IPS DF 6.9 (cell line): ENCODE results near the gene PI16.
"Not testable (repeated sequence)": the region's sequence is repeated elsewhere in the genome, so short reads cannot be mapped to it uniquely, and the experiment has no call there.

Source experiments
- DNase-seq: peaks from one replicate; pipeline ENCODE4 v3.0.0-alpha.2; 2013; ENCODE audit warnings: low read depth, low spot score
- H3K27ac ChIP-seq: one replicate; pipeline ENCODE4 v1.5.1; 2013; ENCODE audit warnings: low read length, control low read depth
- H3K27me3 ChIP-seq: 2 replicates; pipeline ENCODE4 v1.6.1; 2013; ENCODE audit warnings: mild to moderate bottlenecking, low read length; ENCODE audit not compliant: control insufficient read depth, insufficient read depth
- H3K36me3 ChIP-seq: 2 replicates; pipeline ENCODE4 v1.6.1; 2013; ENCODE audit warnings: low read length; ENCODE audit not compliant: control insufficient read depth, insufficient read depth
- H3K4me1 ChIP-seq: 2 replicates; pipeline ENCODE4 v1.6.1; 2013; ENCODE audit warnings: low read length; ENCODE audit not compliant: control insufficient read depth, insufficient read depth
- H3K4me3 ChIP-seq: 2 replicates; pipeline ENCODE4 v1.5.1; 2013; ENCODE audit warnings: mild to moderate bottlenecking, low read length
- H3K9me3 ChIP-seq: 2 replicates; pipeline ENCODE4 v1.6.1; 2013; ENCODE audit warnings: low read length, inconsistent platforms; ENCODE audit not compliant: control insufficient read depth, insufficient read depth
- whole genome bisulfite sequencing: extraction: QIAGEN DNeasy Blood & Tissue Kit; methylation state at CpG from one replicate; pipeline ENCODE4 v1.1.7; 2013; ENCODE audit warnings: mixed read lengths, missing lambda C conversion rate; ENCODE audit not compliant: insufficient read length, insufficient coverage; 5-methylcytosine and 5-hydroxymethylcytosine counted together

The PI16 gene

GRCh38 chr6:36983538-36983937, 29.0 kb downstream of the PI16 start:
- H3K27ac ChIP-seq: no peak overlapping the region
- H3K27me3 ChIP-seq: no peaks in the 10 kb centered on the region
- no peaks in the 10 kb centered on the region; the same call in 1 of the 2 replicates for H3K36me3 ChIP-seq
- peaks cover 8% of the 10 kb centered on the region for H3K4me1 ChIP-seq
- DNase-seq: no peak
- WGBS: no CpG with 5 or more reads among the region's 3 CpGs
- no peak overlapping the region for H3K4me3 ChIP-seq
- no peaks in the 10 kb centered on the region for H3K9me3 ChIP-seq

DNA sequence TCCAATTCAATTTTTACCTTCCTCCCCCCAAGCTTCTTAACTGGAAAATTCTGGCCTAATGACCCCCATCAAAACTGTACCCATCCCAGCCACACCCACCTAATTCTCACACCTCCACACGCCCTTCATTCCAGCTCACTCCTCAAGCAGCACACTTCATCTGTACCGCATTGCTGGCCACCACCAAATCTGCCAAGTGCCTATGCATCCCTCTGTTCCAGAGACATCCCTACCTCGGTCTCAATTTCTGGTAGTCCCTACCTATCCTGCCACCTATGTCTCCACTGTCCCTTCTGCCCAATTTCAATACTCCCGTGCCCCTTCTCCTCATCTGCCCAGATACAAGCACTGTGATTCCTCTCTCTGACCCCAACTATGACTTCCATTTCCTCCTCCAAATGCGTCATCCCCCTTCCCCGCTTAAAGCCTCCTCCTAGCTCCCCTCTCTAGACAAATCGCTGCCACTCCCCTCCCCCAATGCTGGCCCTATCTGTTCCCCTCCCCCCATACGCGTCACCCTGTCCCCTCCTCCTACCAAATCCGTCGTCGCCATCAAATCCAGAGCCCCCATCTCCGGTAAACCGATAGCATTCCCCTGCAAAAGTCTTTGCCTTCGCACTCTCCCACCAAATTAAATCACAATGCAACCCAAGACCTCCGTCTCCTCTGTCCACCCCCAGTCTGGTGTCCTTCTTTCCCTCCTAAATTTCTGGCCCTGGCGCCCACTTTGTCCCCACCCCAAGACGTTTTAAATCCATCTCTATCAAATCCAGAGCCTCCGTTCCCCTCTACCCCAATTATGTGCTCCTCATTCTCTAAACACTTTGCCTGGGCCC, 30.3 kb downstream of the PI16 start:
- peak overlapping the region; percentile 97; the same call in 1 of the 2 replicates for H3K4me3 ChIP-seq
- 100% methylated on average over 1 of the region's 19 CpGs for WGBS
- H3K36me3 ChIP-seq: no peaks in the 10 kb centered on the region; the same call in 1 of the 2 replicates
- no peaks in the 10 kb centered on the region for H3K27me3 ChIP-seq
- no peak for DNase-seq
- H3K4me1 ChIP-seq: peaks cover 8% of the 10 kb centered on the region
- H3K27ac ChIP-seq: no peak overlapping the region
- H3K9me3 ChIP-seq: no peaks in the 10 kb centered on the region

- Histone ChIP-seq H3K4me3 (peak overlapping the region; percentile 97), H3K36me3 (no peaks in the 10 kb centered on the region; the same call in 1 of the 2 replicates), H3K4me1 (peaks cover 8% of the 10 kb centered on the region), H3K27ac (no peak overlapping the region), H3K27me3 (no peaks in the 10 kb centered on the region), H3K9me3 (no peaks in the 10 kb centered on the region)
- no peak for DNase-seq
- WGBS: no CpG with 5 or more reads among the region's 15 CpGs
These were observed 30.9 kb downstream of the PI16 start for GRCh38 chr6:36985417-36985807.

- Histone ChIP-seq H3K27me3 (no peaks in the 10 kb centered on the region), H3K4me1 (peaks cover 6% of the 10 kb centered on the region), H3K9me3 (no peaks in the 10 kb centered on the region), H3K36me3 (no peaks in the 10 kb centered on the region; the same call in 1 of the 2 replicates), H3K27ac (no peak within 1 kb of the TSS), H3K4me3 (peak within 1 kb of the TSS; percentile 97)
- WGBS: no CpG with 5 or more reads among the region's 101 CpGs
- no peak for DNase-seq
These were observed 31.5 kb downstream of the PI16 start, which contains the start of gene MTCH1 for GRCh38 chr6:36985808-36986703. Gene MTCH1 (minus strand): TSS chr6:36986196. CDS start chr6:36986173, 23 bp downstream.

DNA sequence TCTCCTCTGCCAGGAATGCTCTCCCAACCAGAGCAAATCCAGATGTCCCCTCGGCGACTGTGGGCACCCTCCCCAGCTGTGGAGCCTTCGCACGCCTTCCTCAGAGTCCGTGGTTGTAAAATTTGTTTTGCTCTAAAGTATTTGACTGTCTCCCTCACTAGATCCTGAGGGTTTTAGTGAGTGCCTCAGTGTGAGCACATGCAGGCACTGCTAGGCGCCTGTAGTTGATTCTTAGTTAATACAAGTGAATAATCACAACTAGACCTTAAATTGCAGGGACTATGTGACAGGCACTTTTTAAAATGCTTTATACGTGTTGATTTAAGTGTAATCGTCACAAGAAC, 32.1 kb downstream of the PI16 start:
- H3K27me3 ChIP-seq: no peaks in the 10 kb centered on the region
- peaks cover 6% of the 10 kb centered on the region for H3K4me1 ChIP-seq
- H3K4me3 ChIP-seq: peak overlapping the region; percentile 97
- no peak for DNase-seq
- H3K36me3 ChIP-seq: no peaks in the 10 kb centered on the region
- H3K27ac ChIP-seq: no peak overlapping the region
- no CpG with 5 or more reads among the region's 8 CpGs for WGBS
- H3K9me3 ChIP-seq: no peaks in the 10 kb centered on the region

DNA sequence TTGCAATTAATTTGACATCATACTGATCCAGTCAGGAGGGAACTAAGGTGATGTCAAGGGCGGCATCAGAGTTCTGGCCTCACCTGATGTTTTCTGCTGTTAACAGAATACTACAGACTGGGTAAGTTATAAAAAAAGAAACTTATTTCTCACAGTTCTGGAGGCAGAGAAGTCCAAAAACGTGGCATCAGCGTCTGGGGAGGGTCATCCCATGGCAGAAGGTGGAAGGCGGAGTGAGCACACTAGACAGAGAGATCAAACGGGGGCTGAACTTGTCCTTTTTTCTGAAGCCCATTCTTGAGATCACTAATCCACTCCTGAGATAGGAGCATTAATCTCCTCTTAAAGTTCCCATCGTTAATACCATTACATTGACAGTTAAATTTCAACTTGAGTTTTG, 34.7 kb downstream of the PI16 start:
- WGBS: no CpG with 5 or more reads among the region's 6 CpGs
- DNase-seq: no peak
- H3K9me3 ChIP-seq: no peaks in the 10 kb centered on the region
- no peaks in the 10 kb centered on the region for H3K27me3 ChIP-seq
- no peak overlapping the region for H3K4me3 ChIP-seq
- peaks cover 2% of the 10 kb centered on the region; the same call in 1 of the 2 replicates for H3K4me1 ChIP-seq
- no peaks in the 10 kb centered on the region for H3K36me3 ChIP-seq
- no peak overlapping the region for H3K27ac ChIP-seq

DNA sequence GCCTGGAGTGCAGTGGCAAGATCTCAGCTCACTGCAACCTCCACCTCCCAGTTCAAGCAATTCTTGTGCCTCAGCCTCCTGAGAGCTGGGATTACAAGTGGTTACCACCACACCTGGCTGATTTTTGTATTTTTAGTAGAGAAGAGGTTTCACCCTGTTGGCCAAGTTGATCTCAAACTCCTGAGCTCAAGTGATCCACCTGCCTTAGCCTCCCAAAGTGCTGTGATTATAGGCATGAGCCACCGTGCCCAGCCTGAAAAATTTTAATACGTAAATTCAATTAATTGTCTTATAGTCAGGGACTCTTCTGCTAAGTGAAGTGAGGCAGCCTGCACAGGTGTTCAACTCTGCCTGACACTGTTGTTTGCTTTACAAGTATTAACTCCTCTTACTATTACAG, 35.9 kb downstream of the PI16 start:
- H3K36me3 ChIP-seq, H3K4me1 ChIP-seq, H3K27me3 ChIP-seq, H3K9me3 ChIP-seq, H3K4me3 ChIP-seq, DNase-seq, H3K27ac ChIP-seq: not testable (repeated sequence)
- no CpG with 5 or more reads among the region's 2 CpGs for WGBS

- no peak for DNase-seq
- Histone ChIP-seq H3K27me3 (no peaks in the 10 kb centered on the region), H3K4me3 (no peak overlapping the region), H3K9me3 (no peaks in the 10 kb centered on the region), H3K27ac (no peak overlapping the region), H3K4me1 (0 out of 2 replicates have a peak, but pooled peaks cover 2% of the 10 kb centered on the region), H3K36me3 (no peaks in the 10 kb centered on the region)
- WGBS: no CpG with 5 or more reads among the region's 18 CpGs
These were observed 43.5 kb downstream of the PI16 start for GRCh38 chr6:36997811-36998722.

- 0 out of 2 replicates have a peak, but pooled peaks cover 2% of the 10 kb centered on the region for H3K4me1 ChIP-seq
- H3K9me3 ChIP-seq: no peaks in the 10 kb centered on the region
- no peak overlapping the region for H3K4me3 ChIP-seq
- WGBS: no CpG with 5 or more reads among the region's 8 CpGs
- no peak overlapping the region for H3K27ac ChIP-seq
- H3K36me3 ChIP-seq: no peaks in the 10 kb centered on the region
- DNase-seq: no peak
- no peaks in the 10 kb centered on the region for H3K27me3 ChIP-seq
These were observed 44.1 kb downstream of the PI16 start for GRCh38 chr6:36998723-36999038.
